Measurements from ENCODE around the gene SYMPK.
"Not testable (repeated sequence)": the region's sequence is repeated elsewhere in the genome, so short reads cannot be mapped to it uniquely, and the experiment has no call there.

SYMPK gene

DNA sequence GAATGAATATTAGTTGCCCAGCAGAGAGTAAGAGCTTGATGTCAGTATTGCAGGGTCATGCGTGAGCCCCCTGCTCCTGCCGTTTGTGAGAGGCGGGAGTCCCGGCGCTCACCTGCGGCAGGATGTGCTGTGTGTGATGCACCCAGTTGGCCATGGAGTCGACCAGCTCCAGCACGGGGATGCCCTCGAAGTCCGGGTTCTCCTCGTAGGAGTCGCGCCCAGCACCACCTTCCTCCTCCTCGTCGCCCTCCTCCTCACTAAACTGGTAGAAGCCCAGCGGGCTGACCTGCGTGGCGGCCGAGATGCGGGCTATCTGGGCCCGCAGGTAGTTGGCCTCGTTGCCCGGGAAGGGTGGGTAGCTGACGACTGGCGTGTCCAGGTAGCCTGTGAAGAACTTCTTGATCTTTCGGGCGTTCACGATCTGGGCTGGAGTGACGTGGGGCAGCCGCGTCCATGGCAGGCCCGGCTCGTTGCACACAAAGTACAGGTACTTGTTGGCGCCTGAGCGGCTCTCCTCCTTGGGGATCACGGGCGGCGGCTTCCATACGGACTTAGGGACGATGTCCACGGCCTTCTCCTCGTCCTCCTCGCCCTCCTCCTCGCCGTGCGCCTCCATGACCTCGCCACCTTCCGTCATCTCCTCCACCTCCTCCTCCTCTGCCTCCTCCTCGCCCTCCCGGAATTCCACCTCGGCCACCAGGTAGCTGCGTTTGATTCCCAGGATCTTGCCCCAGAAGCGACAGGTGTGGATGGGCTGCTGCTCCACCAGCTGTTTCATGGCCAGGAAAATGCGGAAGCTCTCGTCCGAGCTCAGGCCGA lies 58.6 kb downstream of the SYMPK start:
- no peak for DNase-seq (ENCODE audit: low spot score)

DNA sequence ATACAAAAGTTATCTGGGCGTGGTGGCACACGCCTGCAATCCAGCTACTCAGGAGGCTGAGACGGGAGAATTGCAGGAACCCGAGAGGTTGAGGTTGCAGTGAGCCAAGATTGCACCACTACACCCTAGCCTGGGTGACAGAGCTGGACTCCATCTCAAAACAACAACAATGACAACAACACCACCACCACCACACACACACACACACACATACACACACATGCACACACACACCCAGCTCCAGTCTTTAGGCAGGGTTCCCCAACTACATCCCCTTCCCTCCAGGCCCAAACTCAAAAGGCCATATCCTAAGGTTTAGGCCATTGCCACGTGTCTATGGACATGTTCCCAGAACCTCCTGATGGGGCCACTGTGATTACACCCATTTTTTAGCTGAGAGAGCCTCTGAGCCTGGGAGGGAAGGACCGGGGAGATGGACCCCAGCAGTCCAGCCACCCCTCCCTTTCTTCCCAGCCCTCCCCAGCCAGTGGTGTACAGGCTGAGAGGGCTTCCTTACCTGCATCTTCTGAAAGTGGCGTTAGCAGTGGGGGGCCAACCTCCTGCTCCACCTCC lies 61.3 kb downstream of the SYMPK start:
- DNase-seq (ENCODE audit: low spot score) = no peak

DNA sequence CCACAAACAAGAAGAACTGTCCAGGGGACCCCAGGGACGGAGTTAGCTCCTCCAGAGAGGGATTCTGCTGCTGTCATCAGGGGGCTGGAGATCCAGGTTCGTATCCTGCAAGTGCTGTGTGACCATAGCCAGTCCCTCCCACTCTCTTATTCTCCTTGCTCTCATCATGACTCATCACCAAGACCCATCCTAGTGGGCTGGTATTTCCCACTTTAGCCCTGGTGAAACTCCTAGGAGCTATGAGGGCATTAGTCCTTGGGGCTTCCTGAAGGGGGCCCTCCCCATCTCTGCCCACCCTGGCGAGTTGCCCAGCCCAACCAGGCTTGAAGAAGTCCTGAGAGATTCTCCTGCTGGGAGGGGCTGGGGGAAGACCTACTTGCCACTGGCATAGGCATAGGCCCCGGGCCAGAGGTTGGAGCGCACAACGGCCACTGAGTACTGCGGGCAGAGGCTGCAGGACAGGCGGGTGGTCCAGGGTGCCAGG lies 62.8 kb downstream of the SYMPK start:
- DNase-seq (ENCODE audit: low spot score) = no peak

DNA sequence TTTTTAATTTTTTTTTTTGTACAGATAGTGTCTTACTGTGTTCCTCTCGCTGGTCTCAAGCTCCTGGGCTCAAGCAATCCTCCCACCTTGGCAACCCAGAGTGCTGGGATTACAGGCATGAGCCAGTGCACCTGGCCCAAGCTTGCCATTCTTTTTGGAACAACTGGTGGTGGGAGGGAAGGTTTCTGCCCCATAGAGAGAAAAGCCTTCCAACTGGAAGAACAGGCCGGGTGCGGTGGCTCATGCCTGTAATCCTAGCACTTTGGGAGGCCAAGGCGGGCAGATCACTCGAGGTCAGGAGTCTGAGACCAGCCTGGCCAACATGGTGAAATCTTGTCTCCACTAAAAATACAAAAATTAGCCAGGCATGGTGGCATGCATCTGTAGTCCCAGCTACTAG lies 63.4 kb downstream of the SYMPK start:
- DNase-seq (ENCODE audit: low spot score) = not testable (repeated sequence)

DNA sequence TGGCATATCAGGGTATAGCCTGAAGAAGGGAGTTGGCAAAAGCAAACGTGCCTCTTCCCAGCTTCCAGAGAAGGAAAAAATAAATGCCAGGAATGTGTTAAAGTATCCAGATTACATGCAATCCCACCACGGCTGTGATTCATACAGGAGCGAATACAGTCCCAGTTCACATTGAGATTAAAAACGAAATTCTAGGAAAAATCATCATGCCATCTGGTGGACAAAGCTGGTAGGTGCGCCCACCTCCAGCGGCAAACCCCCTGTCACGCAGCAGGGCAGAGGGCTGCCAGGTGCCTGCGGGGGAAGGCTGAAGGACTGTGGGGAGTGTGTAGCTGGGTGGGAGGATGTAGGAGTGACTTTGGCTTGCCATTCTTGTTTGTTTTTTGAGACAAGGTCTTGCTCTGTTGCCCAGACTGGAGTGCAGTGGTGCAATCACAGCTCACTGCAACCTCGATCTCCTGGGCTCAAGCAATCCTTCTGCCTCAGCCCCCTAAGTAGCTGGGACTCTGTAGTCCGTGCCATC lies 63.9 kb downstream of the SYMPK start:
- peak; percentile 61 for DNase-seq (ENCODE audit: low spot score)

DNA sequence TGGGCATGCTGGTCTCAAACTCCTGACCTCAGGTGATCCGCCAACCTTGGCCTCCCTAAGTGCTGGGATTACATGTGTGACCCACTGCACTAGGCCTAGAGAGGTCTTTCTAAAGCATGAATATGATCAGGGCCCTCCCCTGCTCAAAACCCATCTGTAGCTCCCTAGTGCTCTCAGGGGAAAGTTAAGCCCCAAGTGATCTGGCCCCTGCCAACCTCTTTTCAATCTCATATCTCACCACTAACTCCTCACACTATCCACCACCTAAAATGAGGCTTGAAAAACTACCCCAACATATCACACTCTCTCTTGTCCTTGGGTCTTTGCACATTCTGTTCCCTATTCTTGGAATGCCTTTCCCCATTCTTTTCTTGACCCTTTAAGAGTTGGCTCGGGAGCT lies 68.3 kb downstream of the SYMPK start:
- no peak for DNase-seq (ENCODE audit: low spot score)

DNA sequence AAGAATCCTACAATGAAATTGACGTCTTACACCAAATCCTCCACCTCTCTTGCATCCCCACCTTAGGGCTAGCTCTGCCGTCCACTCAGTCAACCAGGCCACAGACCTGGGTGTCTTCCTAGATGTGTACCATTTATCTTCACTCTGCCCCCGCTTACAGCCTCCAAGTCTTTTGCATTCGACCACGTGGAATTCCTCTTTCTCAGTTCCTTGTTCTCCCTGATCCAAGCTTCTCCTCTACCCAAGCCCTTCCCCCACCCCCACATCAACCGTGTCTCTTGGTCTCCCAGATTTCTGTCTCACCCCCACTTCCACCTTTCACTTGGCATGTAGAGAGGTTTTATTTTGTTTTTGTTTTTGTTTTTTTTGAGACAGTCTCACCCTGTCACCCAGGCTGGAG lies 69.1 kb downstream of the SYMPK start:
- no peak for DNase-seq (ENCODE audit: low spot score)

DNA sequence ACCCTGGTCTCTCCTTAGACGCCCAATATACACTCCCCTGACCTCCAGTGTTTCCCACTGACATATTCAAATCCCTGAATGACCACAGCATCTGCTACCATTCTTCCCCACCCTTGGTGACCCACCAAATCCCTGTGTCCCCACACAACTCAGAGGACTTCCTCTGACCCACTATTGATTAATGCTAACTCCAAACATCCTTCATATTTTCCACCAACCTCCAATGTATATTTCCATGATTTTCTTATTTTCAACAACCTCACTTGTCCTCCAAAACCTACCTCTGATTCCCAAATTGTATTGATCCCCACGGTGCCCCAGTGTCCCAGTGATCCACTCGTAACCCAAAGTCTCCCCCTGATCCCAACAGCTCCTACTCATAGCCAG lies 69.8 kb downstream of the SYMPK start:
- DNase-seq (ENCODE audit: low spot score) = no peak

DNA sequence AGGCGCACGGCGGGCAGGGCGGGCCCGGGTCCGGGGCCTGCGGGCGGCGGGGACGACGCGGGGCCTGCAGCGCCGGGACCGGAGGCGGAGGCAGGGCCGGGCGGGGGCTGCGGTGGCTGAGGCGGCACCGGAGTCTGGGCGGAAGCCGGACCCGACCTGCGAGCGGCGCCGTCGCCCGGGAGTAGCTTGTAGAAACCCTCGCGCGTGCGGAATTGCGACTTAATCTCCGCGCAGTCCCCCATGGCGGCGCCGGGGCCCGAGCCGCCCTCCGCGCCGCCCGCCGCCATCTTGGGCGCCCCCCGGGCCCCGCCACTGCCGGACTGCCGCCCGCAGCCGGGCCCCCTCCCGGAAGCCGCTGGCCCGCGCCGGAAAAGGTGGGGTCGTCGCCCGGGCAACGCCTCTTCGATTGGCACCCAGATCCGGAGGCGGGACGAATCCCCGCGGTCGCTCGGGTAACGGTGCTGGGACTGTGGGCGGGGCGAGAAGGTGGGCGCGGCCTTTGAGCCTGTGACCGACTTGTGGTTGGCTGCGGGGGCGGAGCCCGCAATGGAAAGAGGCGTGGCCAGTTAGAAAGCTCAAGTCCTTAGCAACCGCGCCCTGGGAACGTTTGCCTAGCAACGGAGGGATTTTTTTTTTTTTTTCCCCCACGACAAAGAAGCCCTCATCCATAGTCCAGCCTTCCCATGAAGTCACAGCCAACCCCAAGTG lies 70.3 kb downstream of the SYMPK start, which contains the start of gene DMWD:
Gene DMWD (minus strand): TSS at position 376 of the 708 bp plus-strand sequence. CDS start 89 bp downstream, at position 287.
- peak; percentile 99 for DNase-seq (ENCODE audit: low spot score)

DNA sequence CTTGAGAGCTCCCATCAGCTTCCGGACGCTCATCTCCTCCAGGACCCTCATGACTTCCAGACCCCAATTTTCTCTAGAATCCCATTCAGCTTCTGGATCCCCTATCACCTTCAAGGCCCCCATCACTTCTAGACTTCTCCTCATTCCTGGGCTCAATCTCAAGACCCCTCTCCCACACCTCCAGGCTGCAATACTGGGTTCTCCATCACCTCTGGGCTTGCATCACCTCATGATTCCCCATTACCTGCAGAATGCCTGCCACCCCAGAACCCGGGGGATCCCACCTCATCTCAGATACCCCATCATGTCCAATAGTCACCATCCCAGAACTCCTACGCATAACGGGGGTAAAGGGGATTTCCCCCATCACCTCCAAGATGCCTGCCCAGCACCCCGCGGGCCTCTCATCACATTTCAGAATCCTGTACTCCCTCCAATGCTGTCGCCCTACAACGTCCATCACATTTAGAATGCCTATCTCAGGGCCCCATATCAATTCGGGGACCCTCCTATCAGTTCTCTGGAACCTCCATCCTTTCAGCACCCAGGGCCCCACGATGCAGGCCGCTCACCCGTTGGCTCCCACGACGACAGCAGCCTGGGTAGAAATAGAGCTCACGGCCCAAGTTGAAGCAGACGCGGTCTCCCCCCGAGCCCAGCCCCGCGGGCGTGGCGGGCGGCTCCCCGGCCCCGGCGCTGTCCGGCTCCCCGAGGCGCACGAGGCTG lies 71.0 kb downstream of the SYMPK start:
- DNase-seq (ENCODE audit: low spot score) = no peak

DNA sequence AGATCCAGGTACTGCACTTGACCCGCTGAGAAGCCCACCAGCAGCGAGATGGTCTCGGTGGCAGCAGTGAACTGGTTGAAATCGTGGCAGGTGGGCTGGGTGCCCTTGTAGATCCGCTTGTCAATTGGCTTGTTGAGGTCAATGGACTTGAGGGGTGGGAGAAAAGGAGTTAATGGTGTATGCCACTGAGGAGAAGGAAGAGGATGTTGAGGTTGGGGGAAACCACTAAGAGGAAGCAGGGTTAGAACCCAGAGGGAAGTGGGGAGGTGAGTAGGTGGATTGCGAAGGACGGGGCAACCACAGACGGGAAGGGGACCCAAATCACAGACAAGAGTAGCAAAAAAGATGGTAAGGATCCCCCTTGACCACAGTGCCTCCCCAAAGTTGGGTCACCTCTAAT lies 72.0 kb downstream of the SYMPK start:
- DNase-seq (ENCODE audit: low spot score) = no peak

DNA sequence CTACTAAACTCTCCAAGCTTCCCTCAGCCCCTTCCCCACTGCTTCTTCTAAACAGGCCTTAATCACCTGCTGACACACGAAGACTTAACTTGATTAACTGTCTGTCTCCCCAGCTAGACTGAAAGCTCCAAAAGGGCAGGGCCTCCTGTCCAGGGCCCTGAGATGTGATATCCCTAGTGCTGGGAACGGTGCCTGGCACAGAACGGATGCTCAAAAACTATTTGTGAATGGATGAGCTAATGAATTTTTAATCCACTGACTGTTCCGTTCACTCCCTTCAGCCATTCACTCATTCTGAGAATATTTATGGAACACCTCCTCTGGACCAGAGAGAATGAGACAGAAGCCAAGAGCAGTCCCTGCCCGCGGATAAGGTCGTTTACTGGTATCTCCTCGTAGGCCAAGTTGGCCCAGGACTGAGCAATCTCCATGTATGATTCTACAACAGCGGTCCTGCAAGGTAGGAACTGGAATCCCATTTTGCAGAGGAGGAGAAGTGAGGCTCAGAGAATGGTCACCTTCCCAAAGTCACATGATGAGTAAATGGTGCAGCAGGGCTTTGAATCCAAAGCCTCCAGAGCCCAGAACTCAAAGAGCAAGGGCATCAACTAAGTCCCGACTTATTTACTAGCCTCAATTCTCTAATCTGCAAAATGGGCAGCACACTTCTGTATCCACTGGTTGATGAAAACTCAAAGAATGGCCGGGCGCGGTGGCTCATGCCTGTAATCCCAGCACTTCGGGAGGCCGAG lies 73.7 kb downstream of the SYMPK start:
- no peak for DNase-seq (ENCODE audit: low spot score)

DNA sequence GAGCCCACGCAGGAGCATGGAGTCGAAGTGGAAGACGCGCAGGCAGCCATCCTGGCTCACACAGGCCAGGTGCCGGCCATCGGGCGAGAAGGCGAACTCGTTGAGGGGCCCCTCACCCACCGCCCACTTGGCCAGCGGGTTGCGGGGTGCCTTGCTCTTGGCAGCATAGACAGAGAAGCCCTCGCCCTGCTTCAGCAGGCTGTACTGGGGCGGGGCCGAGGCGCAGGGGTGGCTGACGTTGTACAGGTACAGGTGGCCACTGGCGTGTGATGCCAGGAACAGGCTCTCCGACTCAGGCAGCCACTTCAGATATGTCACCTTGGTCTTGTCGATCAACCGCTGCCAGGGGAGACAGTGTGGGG lies 76.4 kb downstream of the SYMPK start:
- no peak for DNase-seq (ENCODE audit: low spot score)

DNA sequence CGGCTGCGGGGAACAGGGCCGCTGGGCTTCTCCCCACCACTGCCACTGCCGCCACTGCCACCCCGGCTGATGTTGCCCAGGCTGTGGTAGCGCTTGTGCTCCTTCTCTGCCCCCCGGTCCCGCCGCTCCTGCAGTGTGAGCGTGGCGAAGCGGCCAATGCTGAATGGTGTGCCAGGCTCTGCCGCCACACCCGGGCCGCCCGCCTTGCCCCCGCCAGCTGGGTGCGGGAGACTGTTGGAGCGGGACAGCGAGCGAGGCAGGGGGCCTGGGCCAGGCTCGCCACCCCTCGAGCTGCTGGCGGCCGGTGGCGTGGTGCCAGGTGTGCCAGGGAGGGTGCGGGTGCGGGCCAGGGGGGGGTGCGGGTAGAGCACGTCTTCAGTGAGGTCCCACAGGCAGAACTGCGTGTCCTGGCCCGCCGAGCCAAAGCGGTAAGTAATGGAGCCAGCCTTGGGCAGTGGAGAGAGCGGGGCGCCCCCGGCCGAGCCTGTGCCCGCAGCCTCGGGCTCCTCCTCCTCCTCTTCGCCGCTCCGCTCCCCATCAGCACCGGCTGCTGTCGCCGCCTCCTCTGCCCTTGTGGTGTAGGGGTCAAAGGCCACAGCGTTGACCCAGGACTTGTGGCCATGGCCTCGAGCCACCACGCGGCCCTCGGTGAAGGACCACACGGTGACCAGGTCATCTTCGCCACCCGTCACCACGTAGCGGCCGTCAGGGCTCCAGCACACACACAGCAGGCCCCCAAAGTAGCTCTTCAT lies 77.0 kb downstream of the SYMPK start:
- DNase-seq (ENCODE audit: low spot score) = no peak

DNA sequence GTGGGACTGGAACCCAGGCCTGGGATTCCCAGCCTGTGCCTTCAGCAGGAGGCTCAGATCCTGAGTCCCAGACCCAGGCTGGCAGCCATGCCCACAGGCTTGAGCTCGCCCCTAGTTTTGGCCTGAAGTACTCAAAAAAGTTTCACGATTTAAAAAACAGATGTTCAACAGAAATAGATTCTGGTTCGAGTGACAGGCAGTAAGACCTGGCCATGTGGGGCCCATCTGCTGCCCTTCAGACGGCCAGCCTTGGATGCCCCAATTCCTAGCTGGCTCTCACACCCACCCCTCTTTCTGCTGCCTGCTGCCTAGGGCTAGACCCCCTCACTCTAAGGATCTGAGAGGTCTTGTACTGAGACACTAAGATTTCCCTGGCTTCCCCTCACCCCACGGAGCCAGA lies 77.8 kb downstream of the SYMPK start:
- no peak for DNase-seq (ENCODE audit: low spot score)

DNA sequence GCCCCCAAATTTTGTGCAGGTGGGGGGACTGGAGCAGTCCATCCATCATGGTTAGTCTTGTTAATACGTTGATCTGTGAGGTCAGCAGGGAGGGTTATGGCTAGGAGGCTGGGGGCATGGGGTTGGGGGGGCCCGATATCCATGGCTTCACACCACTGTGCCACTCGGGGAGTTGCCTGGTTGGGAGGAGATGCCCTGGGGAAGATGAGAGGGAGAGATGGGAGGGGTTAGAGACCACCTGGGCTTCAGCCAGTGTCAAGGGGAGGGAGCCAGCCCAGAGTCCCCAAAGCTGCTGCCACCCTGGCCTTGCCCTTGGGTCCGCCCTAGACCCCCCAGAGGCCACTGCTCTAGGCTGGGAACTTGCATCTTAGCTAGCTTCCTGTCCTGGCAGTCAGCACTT lies 78.9 kb downstream of the SYMPK start:
- no peak for DNase-seq (ENCODE audit: low spot score)

DNA sequence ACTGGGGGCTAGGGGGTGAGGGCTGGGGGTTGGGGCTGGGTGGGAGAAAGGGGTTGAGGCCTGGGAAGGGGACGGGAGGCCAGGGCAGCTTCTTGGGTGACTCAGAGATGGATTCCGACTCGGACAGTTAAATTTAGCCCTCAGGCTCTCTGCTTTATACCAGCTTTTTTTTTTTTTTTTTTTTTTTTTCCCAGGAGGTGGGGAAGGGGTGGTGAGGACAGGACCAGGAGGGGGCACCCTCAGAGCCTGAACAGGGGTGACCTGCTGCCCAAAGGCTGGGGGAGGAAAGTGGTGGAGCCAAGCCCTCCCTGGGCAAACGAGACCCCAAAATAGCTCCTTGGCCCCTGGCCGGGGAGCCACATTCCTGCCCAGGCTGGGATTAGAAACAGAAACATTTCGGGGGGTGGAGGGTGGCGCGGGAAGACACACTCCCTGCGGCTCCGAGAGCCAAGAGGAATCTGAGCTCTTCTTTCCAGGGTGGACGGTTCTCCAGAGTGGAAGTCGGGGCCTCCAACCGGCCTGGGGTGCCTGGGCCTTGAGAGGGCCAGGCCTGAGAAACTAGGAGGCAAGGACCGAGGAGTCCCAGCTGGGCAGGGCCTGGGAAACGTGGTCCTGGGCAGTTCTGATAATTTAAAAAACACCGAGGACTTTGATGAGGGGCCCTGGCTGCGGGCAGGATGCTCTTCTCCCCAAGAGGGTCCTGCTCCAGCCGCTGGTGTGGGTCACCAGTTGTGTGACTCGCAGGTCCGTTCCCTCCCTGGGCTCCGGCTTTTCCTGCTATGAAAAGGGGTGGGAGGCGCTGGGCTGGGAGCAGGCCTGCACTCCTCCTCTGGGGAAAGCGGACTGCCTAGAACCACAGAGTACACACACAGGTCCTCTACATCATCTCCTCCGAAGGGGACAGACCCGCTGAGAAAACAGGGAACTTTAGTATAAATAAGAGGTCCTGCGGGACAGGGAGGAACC lies 79.8 kb downstream of the SYMPK start:
- peak; percentile 49 for DNase-seq (ENCODE audit: low spot score)

DNA sequence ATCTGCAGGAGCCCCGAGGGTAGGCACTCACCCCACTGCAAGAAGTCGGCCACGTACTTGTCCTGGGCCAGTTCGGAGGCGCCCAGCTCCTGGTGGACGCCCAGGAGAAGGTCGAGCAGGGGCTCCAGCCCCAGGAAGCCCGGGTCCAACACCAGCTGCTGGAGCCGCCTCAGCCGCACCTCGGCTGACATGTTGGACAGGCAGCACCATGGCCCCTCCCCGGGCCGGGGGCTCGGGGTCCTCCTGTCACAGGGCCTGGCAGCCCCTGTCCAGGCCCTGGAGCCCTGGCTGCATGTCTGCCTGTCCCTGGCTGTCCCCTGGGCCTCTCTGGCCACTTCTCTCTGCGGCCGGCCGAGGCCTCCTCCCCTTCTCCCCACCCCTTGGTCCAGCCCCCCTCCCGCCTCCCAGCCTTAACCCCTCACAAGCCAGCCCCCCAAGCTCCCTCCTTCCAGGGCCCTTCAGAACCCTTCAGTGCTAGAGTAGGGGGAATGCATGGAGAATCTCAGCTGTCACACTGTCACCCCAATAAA lies 80.7 kb downstream of the SYMPK start, which contains the start of gene DMPK:
Gene DMPK (minus strand): TSS at position 329 of the 530 bp plus-strand sequence. CDS start 138 bp downstream, at position 191.
- DNase-seq (ENCODE audit: low spot score) = peak; percentile 37

All from cerebellar cortex (tissue), 1 donor.